Mucosa of gallbladder (tissue), 1 donor: ENCODE data around the gene KRTCAP2. TPM values are rescaled to one million over a fixed set of nuclear protein-coding genes. Genes with fewer than 3 reads are reported as not detected.

ENCODE experiments used
- total RNA-seq: library from RNA; stranded (reverse); gene quantifications from one replicate; pipeline ENCODE4 v1.2.1, GENCODE V29; 2021
- donor health status: DM: no; HTN: no; CAD: no.

Gene KRTCAP2
- total RNA-seq, 1 donor from 2014 or later = 158 TPM

Other genes with a start within 250 kb of the KRTCAP2 start
- gene PMVK, start 236.6 kb downstream of the KRTCAP2 start, total RNA-seq = 33.0 TPM
- 208 TPM for gene PBXIP1, start 217.2 kb downstream of the KRTCAP2 start, total RNA-seq
- gene PYGO2, start 211.5 kb downstream of the KRTCAP2 start, total RNA-seq = 54.5 TPM
- gene SHC1, start 202.6 kb downstream of the KRTCAP2 start, total RNA-seq = 123 TPM
- gene CKS1B, start 198.6 kb downstream of the KRTCAP2 start, total RNA-seq = 27.1 TPM
- 37.9 TPM for gene FLAD1, start 190.0 kb downstream of the KRTCAP2 start, total RNA-seq
- not detected for gene LENEP, start 179.7 kb downstream of the KRTCAP2 start, total RNA-seq
- 122 TPM for gene ZBTB7B, start 170.5 kb downstream of the KRTCAP2 start, total RNA-seq
- gene DCST2, start 139.5 kb downstream of the KRTCAP2 start, total RNA-seq = 1.0 TPM
- gene DCST1, start 139.5 kb downstream of the KRTCAP2 start, total RNA-seq = not detected
- gene ADAM15, start 122.0 kb downstream of the KRTCAP2 start, total RNA-seq = 146 TPM
- 12.8 TPM for gene EFNA4, start 109.6 kb downstream of the KRTCAP2 start, total RNA-seq
- 2.7 TPM for gene EFNA3, start 94.5 kb downstream of the KRTCAP2 start, total RNA-seq
- gene EFNA1, start 45.4 kb downstream of the KRTCAP2 start, total RNA-seq = 100.0 TPM
- 54.7 TPM for gene SLC50A1, start 37.5 kb downstream of the KRTCAP2 start, total RNA-seq
- gene DPM3, start 32.8 kb downstream of the KRTCAP2 start, total RNA-seq = 130 TPM
- gene TRIM46, start 545 bp upstream of the KRTCAP2 start, total RNA-seq = 0.83 TPM
- gene THBS3, start 34.6 kb upstream of the KRTCAP2 start, total RNA-seq = 43.1 TPM
- gene MTX1, start 35.4 kb upstream of the KRTCAP2 start, total RNA-seq = 31.3 TPM
- 49.0 TPM for gene ENTREP3, start 82.2 kb upstream of the KRTCAP2 start, total RNA-seq
- 68.6 TPM for gene SCAMP3, start 89.1 kb upstream of the KRTCAP2 start, total RNA-seq
- gene CLK2, start 100.2 kb upstream of the KRTCAP2 start, total RNA-seq = 73.7 TPM
- 8.7 TPM for gene HCN3, start 104.2 kb upstream of the KRTCAP2 start, total RNA-seq
- gene PKLR, start 128.1 kb upstream of the KRTCAP2 start, total RNA-seq = 1.7 TPM
- 269 TPM for gene FDPS, start 135.6 kb upstream of the KRTCAP2 start, total RNA-seq
- gene RUSC1, start 147.6 kb upstream of the KRTCAP2 start, total RNA-seq = 58.8 TPM